Gastroesophageal sphincter (tissue), 4 donors: ENCODE results near the gene EIF4ENIF1. TPM values are rescaled to one million over a fixed set of nuclear protein-coding genes. Genes with fewer than 3 reads are reported as not detected.

Source experiments
- ATAC-seq: fragments of 150-250 bp; one replicate; pipeline ENCODE4 v1.9.1; 2016; ENCODE audit warnings: mild to moderate bottlenecking, moderate library complexity
- H3K27ac ChIP-seq, 4 donors: fragments of 200-600 bp; sonication (generic) in 3 of 4; 1 replicate in 3 of 4; 2 replicates in 1 of 4; pipeline ENCODE4 v1.5.1; 2016 to 2019
- H3K27me3 ChIP-seq: fragments of 200-600 bp; sonication (generic); one replicate; pipeline ENCODE4 v1.5.1; 2019
- H3K36me3 ChIP-seq, 2 donors: fragments of 200-600 bp; sonication (generic); one replicate each; pipeline ENCODE4 v1.5.1; 2019; ENCODE audit warnings: control low read depth in 1 of 2
- H3K4me1 ChIP-seq, 3 donors: fragments of 200-600 bp; sonication (generic); 1 replicate in 2 of 3; 2 replicates in 1 of 3; pipeline ENCODE4 v1.5.1; 2016 to 2019; ENCODE audit warnings: control low read depth in 2 of 3
- H3K4me3 ChIP-seq, 2 donors: fragments of 200-600 bp; sonication (generic); one replicate each; pipeline ENCODE4 v1.5.1; 2019; ENCODE audit warnings: mild to moderate bottlenecking in 1 of 2, moderate library complexity in 1 of 2
- H3K9me3 ChIP-seq, 3 donors: fragments of 200-600 bp; sonication (generic); one replicate each; pipeline ENCODE4 v1.5.1; 2017 to 2019; ENCODE audit warnings: control low read depth in 2 of 3
- EP300 ChIP-seq: sonication (generic); formaldehyde crosslinking; IDR thresholded peaks from one replicate; pipeline ENCODE4 v1.6.1; 2017; ENCODE audit warnings: antibody characterized with exemption, mild to moderate bottlenecking
- POLR2A ChIP-seq, 2 donors: fragments of 450-650 bp; IDR thresholded peaks; one replicate each; pipeline ENCODE4 v1.6.1; 2017; ENCODE audit warnings: antibody characterized with exemption in 2 of 2, mild to moderate bottlenecking in 2 of 2, moderate library complexity in 1 of 2
- POLR2AphosphoS5 ChIP-seq: sonication (generic); formaldehyde crosslinking; IDR thresholded peaks from one replicate; pipeline ENCODE4 v1.6.1; 2017; ENCODE audit warnings: antibody characterized with exemption
- WGBS, 2 donors: methylation state at CpG; one replicate each; pipeline ENCODE4 v1.1.5; 2018; ENCODE audit warnings: low coverage in 1 of 2; 5-methylcytosine and 5-hydroxymethylcytosine counted together
- total RNA-seq, 4 donors: library from RNA; depleted of rRNA; stranded (reverse); fragments of >200 nt; gene quantifications; one replicate each; pipeline ENCODE4 v1.1.0, GENCODE V29; 2016
- TF ChIP-seq, protein P1 (sequence below), 4 experiments: fragments of 200-600 bp in 2 of 4; fragments of 450-650 bp in 2 of 4; sonication (generic) in 1 of 4; IDR thresholded peaks; one replicate each; pipeline ENCODE4 v1.5.1; 2017 to 2019; ENCODE audit warnings: antibody characterized with exemption in 4 of 4, mild to moderate bottlenecking in 2 of 4, moderate library complexity in 2 of 4

Gene EIF4ENIF1
- total RNA-seq, 4 donors from 2014 or later, result 18.4 to 24.0 (median 20.5) TPM

DNA sequence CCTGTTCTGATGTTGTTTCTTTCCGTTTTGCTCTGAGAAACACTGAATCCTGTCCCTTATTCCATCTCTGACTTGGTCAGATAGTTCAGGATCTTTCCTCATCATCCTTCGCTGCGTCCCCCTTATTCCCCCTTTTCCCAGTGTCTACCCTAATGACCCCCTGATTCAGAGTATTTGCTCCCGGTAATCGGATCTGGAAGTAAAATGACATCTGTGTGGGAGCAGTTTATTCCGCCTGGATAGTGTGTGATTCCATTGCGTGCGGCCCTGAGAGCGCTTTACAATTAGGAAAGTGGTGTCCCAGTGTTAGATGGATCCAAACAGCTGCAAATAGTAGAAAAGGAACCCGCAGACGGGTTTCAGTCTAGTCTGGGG lies 89.6 kb downstream of the EIF4ENIF1 start:
- WGBS, 2 donors, result 0 to 3% methylated on average over 6 to 11 of the region's 11 CpGs
- Histone ChIP-seq H3K27me3 (no peaks in the 10 kb centered on the region), H3K4me1 (peaks cover 3 to 36% (median 5%) of the 10 kb centered on the region in 3 donors), H3K27ac (peak overlapping the region; percentile 8 to 87 (median 86)), H3K9me3 (no peaks in the 10 kb centered on the region), H3K36me3 (peaks cover 0 to 35% of the 10 kb centered on the region in 2 donors), H3K4me3 (peak overlapping the region; percentile 47 to 62)
- no peak for TF ChIP-seq POLR2AphosphoS5
- no peak for TF ChIP-seq EP300
- TF ChIP-seq, protein P1, sequence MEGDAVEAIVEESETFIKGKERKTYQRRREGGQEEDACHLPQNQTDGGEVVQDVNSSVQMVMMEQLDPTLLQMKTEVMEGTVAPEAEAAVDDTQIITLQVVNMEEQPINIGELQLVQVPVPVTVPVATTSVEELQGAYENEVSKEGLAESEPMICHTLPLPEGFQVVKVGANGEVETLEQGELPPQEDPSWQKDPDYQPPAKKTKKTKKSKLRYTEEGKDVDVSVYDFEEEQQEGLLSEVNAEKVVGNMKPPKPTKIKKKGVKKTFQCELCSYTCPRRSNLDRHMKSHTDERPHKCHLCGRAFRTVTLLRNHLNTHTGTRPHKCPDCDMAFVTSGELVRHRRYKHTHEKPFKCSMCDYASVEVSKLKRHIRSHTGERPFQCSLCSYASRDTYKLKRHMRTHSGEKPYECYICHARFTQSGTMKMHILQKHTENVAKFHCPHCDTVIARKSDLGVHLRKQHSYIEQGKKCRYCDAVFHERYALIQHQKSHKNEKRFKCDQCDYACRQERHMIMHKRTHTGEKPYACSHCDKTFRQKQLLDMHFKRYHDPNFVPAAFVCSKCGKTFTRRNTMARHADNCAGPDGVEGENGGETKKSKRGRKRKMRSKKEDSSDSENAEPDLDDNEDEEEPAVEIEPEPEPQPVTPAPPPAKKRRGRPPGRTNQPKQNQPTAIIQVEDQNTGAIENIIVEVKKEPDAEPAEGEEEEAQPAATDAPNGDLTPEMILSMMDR (IDR thresholded peaks at IDR 0.05), result no peak
- no peak for TF ChIP-seq POLR2A (IDR thresholded peaks at IDR 0.05)
- no peak for ATAC-seq

DNA sequence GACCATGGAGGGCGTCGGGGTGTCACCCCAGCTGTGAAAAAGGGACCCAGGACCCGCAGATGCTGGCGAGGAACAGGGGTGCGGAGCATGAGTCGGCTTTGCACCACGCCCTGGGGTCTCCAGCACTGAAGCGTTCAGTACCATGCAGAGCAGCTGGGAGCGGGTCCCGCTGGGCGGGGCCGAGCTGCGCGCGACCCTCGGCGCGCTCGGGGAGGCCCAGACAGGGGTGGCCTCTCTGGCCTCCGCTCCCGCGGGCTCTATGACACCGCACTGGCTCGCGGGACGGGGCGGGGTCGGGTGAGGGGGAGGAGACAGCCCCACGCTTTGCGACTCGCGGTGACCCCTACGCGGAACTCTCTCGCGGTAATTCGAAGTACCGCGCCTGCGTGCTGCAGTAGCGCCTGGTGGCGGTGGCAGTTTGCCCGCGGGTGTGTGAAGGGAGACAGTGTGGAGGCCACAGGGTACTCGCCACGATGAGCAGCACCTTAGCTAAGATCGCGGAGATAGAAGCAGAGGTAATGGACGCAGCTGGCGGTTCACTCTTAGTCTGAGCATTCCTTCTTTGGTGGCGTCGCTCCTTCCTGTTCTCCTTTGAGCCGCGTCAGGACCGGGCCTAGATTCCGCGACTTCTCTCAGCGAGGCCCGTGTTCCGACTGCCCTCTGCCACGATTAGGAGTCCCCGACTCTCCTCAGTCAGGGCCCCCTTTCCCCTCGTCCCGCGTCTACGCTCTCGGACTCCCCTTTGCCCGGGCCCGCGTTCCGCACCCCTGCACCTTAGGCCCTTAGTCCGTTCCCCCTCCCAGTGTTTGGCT lies 90.2 kb downstream of the EIF4ENIF1 start, which contains the start of gene DRG1:
TSS of gene DRG1 (plus strand) at position 394 of the 812 bp plus-strand sequence. CDS start at position 474, 80 bp downstream.
- ATAC-seq, result peak; percentile 100

DNA sequence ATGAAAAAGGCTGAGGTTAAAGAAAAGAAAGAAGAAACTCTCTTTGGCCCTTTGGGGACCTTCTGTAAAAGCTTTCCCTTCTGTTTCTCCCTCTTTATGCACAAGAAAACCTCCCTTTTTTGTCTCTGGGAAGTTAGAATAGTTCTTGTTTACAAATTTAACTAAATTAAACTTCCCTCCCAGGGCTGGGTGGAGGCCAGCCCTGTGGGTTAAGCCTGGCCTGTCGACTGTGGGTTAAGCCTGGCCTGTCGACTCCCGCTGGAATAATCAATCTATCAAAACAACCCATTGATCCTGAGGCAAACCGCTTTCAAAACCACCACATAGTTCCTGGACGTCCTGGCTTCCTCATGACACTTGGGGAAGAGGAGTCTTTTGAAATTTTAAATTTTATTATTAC lies 91.4 kb downstream of the EIF4ENIF1 start:
- H3K9me3 ChIP-seq, result no peaks in the 10 kb centered on the region
- H3K4me1 ChIP-seq, result peaks cover 3 to 35% (median 5%) of the 10 kb centered on the region in 3 donors
- ATAC-seq, result no peak
- H3K36me3 ChIP-seq, result peaks cover 0 to 17% of the 10 kb centered on the region in 2 donors
- H3K27me3 ChIP-seq, result no peaks in the 10 kb centered on the region
- peak overlapping the region in 1 of 4 donors; percentile 85 for H3K27ac ChIP-seq
- H3K4me3 ChIP-seq, result no peak overlapping the region
- TF ChIP-seq POLR2AphosphoS5 (no peak), EP300 (no peak), POLR2A (IDR thresholded peaks at IDR 0.05) (no peak)
- TF ChIP-seq, protein P1 (IDR thresholded peaks at IDR 0.05), result no peak
- WGBS, 2 donors, result 64 to 66% methylated on average over 4 to 5 of the region's 5 CpGs

More for the DNA sequence above, 90.2 kb downstream of the EIF4ENIF1 start, which contains the start of gene DRG1:
- H3K27me3 ChIP-seq, result no peaks in the 10 kb centered on the region
- H3K4me1 ChIP-seq, result peaks cover 3 to 36% (median 5%) of the 10 kb centered on the region in 3 donors
- peaks cover 0 to 29% of the 10 kb centered on the region in 2 donors for H3K36me3 ChIP-seq
- WGBS, 2 donors, result 0% methylated on average over 22 to 26 of the region's 72 CpGs
- TF ChIP-seq, protein P1 (IDR thresholded peaks at IDR 0.05), result peak in 2 of 4 experiments; percentile 35 to 44
- peak; percentile 95 to 98 for TF ChIP-seq POLR2A (IDR thresholded peaks at IDR 0.05)
- TF ChIP-seq EP300, result no peak
- TF ChIP-seq POLR2AphosphoS5, result peak; percentile 96
- peak within 1 kb of the TSS; percentile 57 to 87 (median 86) for H3K27ac ChIP-seq
- H3K4me3 ChIP-seq, result peak within 1 kb of the TSS; percentile 47 to 62
- no peaks in the 10 kb centered on the region for H3K9me3 ChIP-seq

DNA sequence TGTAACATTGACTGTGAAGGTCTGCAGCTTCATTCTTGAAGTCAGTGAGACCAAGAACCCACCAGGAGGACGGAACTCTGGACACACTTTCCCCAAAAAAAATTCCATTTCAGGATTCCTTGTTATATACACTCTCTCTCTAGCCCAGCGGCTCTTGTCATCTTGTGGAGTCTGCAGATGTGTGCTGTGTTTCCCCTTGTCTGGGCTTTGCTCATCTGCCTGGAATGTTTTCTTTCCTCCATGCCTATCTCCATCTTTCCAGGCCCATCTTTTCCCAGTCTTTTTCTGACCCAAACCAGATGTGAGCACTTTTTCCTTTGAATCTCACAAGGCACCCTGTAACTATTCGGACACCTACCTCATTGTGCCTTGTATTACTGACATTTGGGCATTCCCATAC lies 95.3 kb downstream of the EIF4ENIF1 start:
- ATAC-seq, result no peak
- Histone ChIP-seq H3K9me3 (no peaks in the 10 kb centered on the region), H3K27me3 (no peaks in the 10 kb centered on the region), H3K27ac (no peak overlapping the region), H3K36me3 (no peaks in the 10 kb centered on the region), H3K4me3 (no peak overlapping the region), H3K4me1 (peaks cover 0 to 10% (median 0%) of the 10 kb centered on the region in 3 donors)
- WGBS, 2 donors, result 72 to 80% methylated on average over 2 to 3 of the region's 3 CpGs
- no peak for TF ChIP-seq POLR2A (IDR thresholded peaks at IDR 0.05)
- TF ChIP-seq POLR2AphosphoS5, result no peak
- TF ChIP-seq, protein P1 (IDR thresholded peaks at IDR 0.05), result no peak
- TF ChIP-seq EP300, result no peak
